ENCODE results near the gene ACSM5.

- TF ChIP-seq CTCF (IDR thresholded peaks at IDR 0.05; ENCODE audit: control extremely low read depth in 1 of 3, insufficient read depth in 1 of 3, low read depth in 1 of 3, low read length in 3 of 3) (no peak), CEBPB (IDR thresholded peaks at IDR 0.05; ENCODE audit: low read depth, low read length) (no peak), E2F6 (IDR thresholded peaks at IDR 0.05) (no peak), EP300 (IDR thresholded peaks at IDR 0.05; ENCODE audit: borderline replicate concordance in 1 of 2, low read depth in 2 of 2, low read length in 2 of 2) (no peak), POLR2A (IDR thresholded peaks at IDR 0.05; ENCODE audit: control extremely low read depth in 1 of 2, low read depth in 2 of 2, low read length in 2 of 2) (no peak), RBBP5 (IDR thresholded peaks at IDR 0.05; ENCODE audit: borderline replicate concordance, low read depth, low read length) (no peak), JUN (IDR thresholded peaks at IDR 0.05; ENCODE audit: low read depth, low read length) (no peak), MAFK (IDR thresholded peaks at IDR 0.05; ENCODE audit: low read depth, low read length) (no peak), NRF1 (IDR thresholded peaks at IDR 0.05; ENCODE audit: low read depth, low read length) (no peak), SRF (IDR thresholded peaks at IDR 0.05; ENCODE audit: low read depth, low read length) (no peak), GABPA (IDR thresholded peaks at IDR 0.05; ENCODE audit: borderline replicate concordance, insufficient read depth, low read length) (no peak), ATF2 (IDR thresholded peaks at IDR 0.05; ENCODE audit: low read length) (no peak)
These were observed 1.7 kb downstream of the ACSM5 start for GRCh38 chr16:20411055-20411454.
